ENCODE results near the gene SMCO4.

GRCh38 chr11:93493252-93493897, 49.8 kb downstream of the SMCO4 start:
- TF ChIP-seq, protein P1, sequence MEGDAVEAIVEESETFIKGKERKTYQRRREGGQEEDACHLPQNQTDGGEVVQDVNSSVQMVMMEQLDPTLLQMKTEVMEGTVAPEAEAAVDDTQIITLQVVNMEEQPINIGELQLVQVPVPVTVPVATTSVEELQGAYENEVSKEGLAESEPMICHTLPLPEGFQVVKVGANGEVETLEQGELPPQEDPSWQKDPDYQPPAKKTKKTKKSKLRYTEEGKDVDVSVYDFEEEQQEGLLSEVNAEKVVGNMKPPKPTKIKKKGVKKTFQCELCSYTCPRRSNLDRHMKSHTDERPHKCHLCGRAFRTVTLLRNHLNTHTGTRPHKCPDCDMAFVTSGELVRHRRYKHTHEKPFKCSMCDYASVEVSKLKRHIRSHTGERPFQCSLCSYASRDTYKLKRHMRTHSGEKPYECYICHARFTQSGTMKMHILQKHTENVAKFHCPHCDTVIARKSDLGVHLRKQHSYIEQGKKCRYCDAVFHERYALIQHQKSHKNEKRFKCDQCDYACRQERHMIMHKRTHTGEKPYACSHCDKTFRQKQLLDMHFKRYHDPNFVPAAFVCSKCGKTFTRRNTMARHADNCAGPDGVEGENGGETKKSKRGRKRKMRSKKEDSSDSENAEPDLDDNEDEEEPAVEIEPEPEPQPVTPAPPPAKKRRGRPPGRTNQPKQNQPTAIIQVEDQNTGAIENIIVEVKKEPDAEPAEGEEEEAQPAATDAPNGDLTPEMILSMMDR (conservative IDR thresholded peaks at IDR 0.05 in 1 of 2, IDR thresholded peaks at IDR 0.05 in 1 of 2; ENCODE audit: low read depth in 1 of 2, low read length in 2 of 2): no peak
- no peak for TF ChIP-seq EZH2 (IDR thresholded peaks at IDR 0.05; ENCODE audit: low read length, missing control alignments)
